Neural cell (in vitro differentiated cells): Measurements from ENCODE around the gene BCOR. TPM values are rescaled to one million over a fixed set of nuclear protein-coding genes. Genes with fewer than 3 reads are reported as not detected.
A peak's percentile ranks its signal among the peaks of the same experiment; 100 is the strongest.

Experiments used
- H2AFZ ChIP-seq: fragments of 200-600, 300-800 bp; sonication (generic), shearing (Covaris generic); 2 replicates; pipeline ENCODE4 v1.6.0; 2014; ENCODE audit warnings: low read depth, mild to moderate bottlenecking, antibody characterized with exemption, low read length, moderate library complexity
- H3F3A ChIP-seq: fragments of 200-600 bp; shearing (Covaris generic); 2 replicates; pipeline ENCODE4 v1.6.1; 2016; ENCODE audit warnings: mild to moderate bottlenecking, moderate library complexity, mixed read lengths, antibody characterized with exemption, low read length; ENCODE audit not compliant: insufficient read depth, poor library complexity, severe bottlenecking
- H3K27ac ChIP-seq: fragments of 200-600, 300-800 bp; sonication (generic), shearing (Covaris generic); 2 replicates; pipeline ENCODE4 v1.5.1; 2014; ENCODE audit warnings: mild to moderate bottlenecking, low read length, moderate library complexity
- H3K27me3 ChIP-seq: fragments of 300-800, 200-600 bp; sonication (generic), shearing (Covaris generic); 2 replicates; pipeline ENCODE4 v1.6.0; 2014; ENCODE audit warnings: mild to moderate bottlenecking, low read depth, low read length, moderate library complexity; ENCODE audit not compliant: insufficient read depth
- H3K36me3 ChIP-seq: fragments of 300-800, 200-600 bp; sonication (generic), shearing (Covaris generic); 2 replicates; pipeline ENCODE4 v1.5.1; 2014; ENCODE audit warnings: mild to moderate bottlenecking, antibody characterized with exemption, low read length, moderate library complexity; ENCODE audit not compliant: insufficient read depth
- H3K4me2 ChIP-seq: fragments of 300-800, 200-600 bp; sonication (generic), shearing (Covaris generic); 2 replicates; pipeline ENCODE4 v1.6.0; 2014; ENCODE audit warnings: mild to moderate bottlenecking, low read length
- H3K4me3 ChIP-seq: fragments of 300-800, 200-600 bp; sonication (generic), shearing (Covaris generic); 2 replicates; pipeline ENCODE4 v1.5.1; 2014; ENCODE audit warnings: mild to moderate bottlenecking, low read length, moderate library complexity
- H3K79me2 ChIP-seq: fragments of 200-600 bp; shearing (Covaris generic); replicated peaks from 2 replicates; pipeline ENCODE4 v1.6.0; 2014; ENCODE audit warnings: mild to moderate bottlenecking, low read length, moderate library complexity; ENCODE audit not compliant: insufficient read depth
- H3K9ac ChIP-seq: fragments of 300-800, 200-600 bp; sonication (generic), shearing (Covaris generic); 2 replicates; pipeline ENCODE4 v1.6.1; 2016; ENCODE audit warnings: mild to moderate bottlenecking, low read length, mixed read lengths
- H3K9me2 ChIP-seq: fragments of 200-600 bp; shearing (Covaris generic); 2 replicates; pipeline ENCODE4 v1.6.1; 2016; ENCODE audit warnings: mild to moderate bottlenecking, low read length, mixed read lengths; ENCODE audit not compliant: insufficient read depth
- H3K9me3 ChIP-seq: fragments of 200-600, 300-800 bp; sonication (generic), shearing (Covaris generic); 2 replicates; pipeline ENCODE4 v1.6.1; 2016; ENCODE audit warnings: mild to moderate bottlenecking, mixed run types, low read length, moderate library complexity, mixed read lengths
- H4K20me1 ChIP-seq: fragments of 200-600 bp; shearing (Covaris generic); 2 replicates; pipeline ENCODE4 v1.6.1; 2016; ENCODE audit warnings: mild to moderate bottlenecking, mixed run types; ENCODE audit not compliant: insufficient read depth
- EP300 ChIP-seq: fragments of 450-650 bp; conservative IDR thresholded peaks from 2 replicates; pipeline ENCODE4 v1.6.1; 2014; ENCODE audit warnings: antibody characterized with exemption, mild to moderate bottlenecking, moderate library complexity; ENCODE audit not compliant: poor library complexity, severe bottlenecking
- EZH2 ChIP-seq: fragments of 200-600, 300-800 bp; shearing (Covaris generic), sonication (generic); IDR thresholded peaks from 2 replicates; pipeline ENCODE4 v1.6.1; 2014; ENCODE audit warnings: antibody characterized with exemption, low read length, borderline replicate concordance, mild to moderate bottlenecking; ENCODE audit not compliant: insufficient read depth, poor library complexity, severe bottlenecking
- MXI1 ChIP-seq: fragments of 450-650 bp; conservative IDR thresholded peaks from 2 replicates; pipeline ENCODE4 v1.6.1; 2014; ENCODE audit warnings: antibody characterized with exemption, mild to moderate bottlenecking; ENCODE audit not compliant: poor library complexity, severe bottlenecking
- POLR2AphosphoS5 ChIP-seq: IDR thresholded peaks from 2 replicates; pipeline ENCODE4 v1.6.1; 2012
- RAD21 ChIP-seq: fragments of 450-650 bp; conservative IDR thresholded peaks from 2 replicates; pipeline ENCODE4 v1.6.1; 2014; ENCODE audit warnings: antibody characterized with exemption, mild to moderate bottlenecking, moderate library complexity
- REST ChIP-seq: IDR thresholded peaks from 2 replicates; pipeline ENCODE4 v1.6.1; 2012; ENCODE audit warnings: borderline replicate concordance
- SMC3 ChIP-seq: fragments of 450-650 bp; conservative IDR thresholded peaks from 2 replicates; pipeline ENCODE4 v1.6.1; 2014; ENCODE audit warnings: antibody characterized with exemption, mild to moderate bottlenecking, moderate library complexity; ENCODE audit not compliant: poor library complexity
- TAF1 ChIP-seq: IDR thresholded peaks from 2 replicates; pipeline ENCODE4 v1.6.1; 2012; ENCODE audit warnings: low read depth
- polyA plus RNA-seq: library from polyadenylated mRNA; depleted of rRNA; stranded (reverse); fragments of >200 nt; gene quantifications from 2 replicates; pipeline ENCODE4 v1.2.3, GENCODE V29; 2014
- TF ChIP-seq, protein P1 (sequence below): fragments of 450-650 bp; IDR thresholded peaks from 2 replicates; pipeline ENCODE4 v1.5.1; 2014; ENCODE audit warnings: antibody characterized with exemption, mild to moderate bottlenecking, moderate library complexity; ENCODE audit not compliant: poor library complexity, severe bottlenecking

The BCOR gene
- polyA plus RNA-seq, 1 donor from 2014 or later, result 18.0 TPM

- Histone ChIP-seq H3K9me2 (no peaks in the 10 kb centered on the region), H3F3A (no peaks in the 10 kb centered on the region), H3K79me2 (peaks cover 70% of the 10 kb centered on the region), H3K27ac (peak overlapping the region; percentile 37), H3K4me2 (no peak overlapping the region), H2AFZ (no peak overlapping the region), H3K27me3 (no peaks in the 10 kb centered on the region), H3K9ac (peak overlapping the region; percentile 23), H3K4me3 (peak overlapping the region; percentile 56), H4K20me1 (no peaks in the 10 kb centered on the region), H3K36me3 (no peaks in the 10 kb centered on the region), H3K9me3 (no peaks in the 10 kb centered on the region)
- TF ChIP-seq EP300 (no peak), MXI1 (no peak), POLR2AphosphoS5 (no peak), REST (no peak), TAF1 (no peak), EZH2 (no peak), SMC3 (no peak), RAD21 (no peak)
- TF ChIP-seq, protein P1, sequence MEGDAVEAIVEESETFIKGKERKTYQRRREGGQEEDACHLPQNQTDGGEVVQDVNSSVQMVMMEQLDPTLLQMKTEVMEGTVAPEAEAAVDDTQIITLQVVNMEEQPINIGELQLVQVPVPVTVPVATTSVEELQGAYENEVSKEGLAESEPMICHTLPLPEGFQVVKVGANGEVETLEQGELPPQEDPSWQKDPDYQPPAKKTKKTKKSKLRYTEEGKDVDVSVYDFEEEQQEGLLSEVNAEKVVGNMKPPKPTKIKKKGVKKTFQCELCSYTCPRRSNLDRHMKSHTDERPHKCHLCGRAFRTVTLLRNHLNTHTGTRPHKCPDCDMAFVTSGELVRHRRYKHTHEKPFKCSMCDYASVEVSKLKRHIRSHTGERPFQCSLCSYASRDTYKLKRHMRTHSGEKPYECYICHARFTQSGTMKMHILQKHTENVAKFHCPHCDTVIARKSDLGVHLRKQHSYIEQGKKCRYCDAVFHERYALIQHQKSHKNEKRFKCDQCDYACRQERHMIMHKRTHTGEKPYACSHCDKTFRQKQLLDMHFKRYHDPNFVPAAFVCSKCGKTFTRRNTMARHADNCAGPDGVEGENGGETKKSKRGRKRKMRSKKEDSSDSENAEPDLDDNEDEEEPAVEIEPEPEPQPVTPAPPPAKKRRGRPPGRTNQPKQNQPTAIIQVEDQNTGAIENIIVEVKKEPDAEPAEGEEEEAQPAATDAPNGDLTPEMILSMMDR, result no peak
These were observed 13.2 kb downstream of the BCOR start for GRCh38 chrX:40084471-40085101.

DNA sequence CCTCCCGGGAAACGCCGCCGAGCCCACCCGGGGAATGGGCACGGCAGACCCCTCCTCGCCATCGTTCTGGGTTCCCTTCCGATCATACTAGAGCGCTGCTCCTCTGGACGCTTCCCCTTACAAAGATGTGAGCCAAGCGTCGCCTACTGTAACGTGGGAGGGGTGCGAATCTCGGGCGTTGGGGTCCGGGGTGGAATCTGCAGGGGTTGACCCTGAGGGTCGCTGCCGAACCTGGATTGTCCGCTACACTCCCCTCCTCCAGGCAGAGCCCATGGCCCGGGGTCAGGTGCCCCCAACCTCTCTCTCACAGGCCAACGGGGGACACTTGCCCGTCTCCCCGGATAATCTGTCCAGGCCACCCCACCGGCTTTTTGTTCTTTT, 13.8 kb downstream of the BCOR start:
- no peaks in the 10 kb centered on the region for H3K27me3 ChIP-seq
- no peaks in the 10 kb centered on the region for H4K20me1 ChIP-seq
- no peaks in the 10 kb centered on the region for H3F3A ChIP-seq
- no peak overlapping the region for H2AFZ ChIP-seq
- H3K36me3 ChIP-seq, result no peaks in the 10 kb centered on the region
- H3K9me3 ChIP-seq, result no peaks in the 10 kb centered on the region
- no peak overlapping the region for H3K27ac ChIP-seq
- H3K9ac ChIP-seq, result peak overlapping the region; percentile 36
- no peaks in the 10 kb centered on the region for H3K9me2 ChIP-seq
- H3K79me2 ChIP-seq, result peaks cover 64% of the 10 kb centered on the region
- no peak overlapping the region for H3K4me2 ChIP-seq
- no peak for TF ChIP-seq SMC3
- no peak for TF ChIP-seq MXI1
- no peak for TF ChIP-seq EZH2
- TF ChIP-seq RAD21, result no peak
- no peak for TF ChIP-seq REST
- H3K4me3 ChIP-seq, result peak overlapping the region; percentile 56
